ENCODE measurements around the gene MYCT1. TPM values are rescaled to one million over a fixed set of nuclear protein-coding genes. Genes with fewer than 3 reads are reported as not detected.

Gene MYCT1
- polyA plus RNA-seq, 1 donor (not counting 4 experiments of a cell fraction or from before 2014, with no cell fraction given) = 0.05 TPM

DNA sequence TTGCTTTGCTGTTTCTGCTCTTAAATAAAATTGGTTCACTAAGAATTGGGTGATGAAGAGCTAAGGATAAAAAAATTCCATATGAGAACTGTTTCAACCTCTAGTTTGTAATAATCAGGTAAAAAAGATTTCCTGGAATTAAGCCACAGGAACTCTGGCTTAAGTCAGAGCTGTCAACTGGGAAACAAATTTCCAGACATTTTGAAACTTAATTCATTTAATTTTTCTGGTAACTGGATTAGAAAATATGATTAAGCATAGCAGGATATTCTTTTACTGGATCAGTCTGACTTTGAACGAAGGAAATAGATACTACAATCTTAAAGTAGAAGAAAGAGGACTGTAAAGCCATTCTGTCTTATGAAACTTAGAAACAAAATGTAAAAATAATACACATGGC, 51.6 kb downstream of the MYCT1 start:
- Histone ChIP-seq H3K9me3 (ENCODE audit: control insufficient read depth, low read depth, low read length) (no peaks in the 10 kb centered on the region), H2AFZ (ENCODE audit: control insufficient read depth, low read length) (no peak overlapping the region), H3K4me3 (ENCODE audit: control insufficient read depth in 2 of 3, extremely low read depth in 1 of 3, insufficient read depth in 2 of 3, low read depth in 1 of 3, low read length in 3 of 3) (no peak overlapping the region), H3K79me2 (ENCODE audit: control insufficient read depth, insufficient read depth, low read length) (no peaks in the 10 kb centered on the region), H3K9ac (ENCODE audit: control insufficient read depth, extremely low read depth, insufficient read depth, low read length) (no peak overlapping the region), H3K27me3 (ENCODE audit: control insufficient read depth, extremely low read depth, insufficient read depth, low read length) (no peaks in the 10 kb centered on the region), H3K4me2 (ENCODE audit: control insufficient read depth, extremely low read depth, insufficient read depth, low read depth, low read length) (no peak overlapping the region), H3K27ac (ENCODE audit: control insufficient read depth, insufficient read depth, low read length) (no peak overlapping the region), H3K4me1 (ENCODE audit: control insufficient read depth, extremely low read depth, insufficient read depth, low read length) (no peaks in the 10 kb centered on the region), H3K9me1 (ENCODE audit: control insufficient read depth, extremely low read depth, insufficient read depth, low read length) (no peaks in the 10 kb centered on the region), H3K36me3 (ENCODE audit: control insufficient read depth in 2 of 2, extremely low read depth in 1 of 2, insufficient read depth in 2 of 2, low read length in 2 of 2) (no peaks in the 10 kb centered on the region), H4K20me1 (ENCODE audit: control insufficient read depth, extremely low read depth, insufficient read depth, low read length) (no peaks in the 10 kb centered on the region)
- FAIRE-seq = no peak
- no peak for DNase-seq (ENCODE audit: low read depth, low spot score)
- TF ChIP-seq, protein P1, sequence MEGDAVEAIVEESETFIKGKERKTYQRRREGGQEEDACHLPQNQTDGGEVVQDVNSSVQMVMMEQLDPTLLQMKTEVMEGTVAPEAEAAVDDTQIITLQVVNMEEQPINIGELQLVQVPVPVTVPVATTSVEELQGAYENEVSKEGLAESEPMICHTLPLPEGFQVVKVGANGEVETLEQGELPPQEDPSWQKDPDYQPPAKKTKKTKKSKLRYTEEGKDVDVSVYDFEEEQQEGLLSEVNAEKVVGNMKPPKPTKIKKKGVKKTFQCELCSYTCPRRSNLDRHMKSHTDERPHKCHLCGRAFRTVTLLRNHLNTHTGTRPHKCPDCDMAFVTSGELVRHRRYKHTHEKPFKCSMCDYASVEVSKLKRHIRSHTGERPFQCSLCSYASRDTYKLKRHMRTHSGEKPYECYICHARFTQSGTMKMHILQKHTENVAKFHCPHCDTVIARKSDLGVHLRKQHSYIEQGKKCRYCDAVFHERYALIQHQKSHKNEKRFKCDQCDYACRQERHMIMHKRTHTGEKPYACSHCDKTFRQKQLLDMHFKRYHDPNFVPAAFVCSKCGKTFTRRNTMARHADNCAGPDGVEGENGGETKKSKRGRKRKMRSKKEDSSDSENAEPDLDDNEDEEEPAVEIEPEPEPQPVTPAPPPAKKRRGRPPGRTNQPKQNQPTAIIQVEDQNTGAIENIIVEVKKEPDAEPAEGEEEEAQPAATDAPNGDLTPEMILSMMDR (optimal IDR thresholded peaks at IDR 0.05 in 1 of 3, IDR thresholded peaks at IDR 0.05 in 1 of 3, conservative IDR thresholded peaks at IDR 0.05 in 1 of 3; ENCODE audit: extremely low read depth in 1 of 3, insufficient read depth in 2 of 3, low read length in 3 of 3) = no peak
- no peak for TF ChIP-seq EZH2 (IDR thresholded peaks at IDR 0.05; ENCODE audit: low read length)
- dilution Hi-C loops (cut with MboI; ENCODE audit: extremely low pct_ligation_motif_present, low sequenced_read_pairs) = no loop called here

DNA sequence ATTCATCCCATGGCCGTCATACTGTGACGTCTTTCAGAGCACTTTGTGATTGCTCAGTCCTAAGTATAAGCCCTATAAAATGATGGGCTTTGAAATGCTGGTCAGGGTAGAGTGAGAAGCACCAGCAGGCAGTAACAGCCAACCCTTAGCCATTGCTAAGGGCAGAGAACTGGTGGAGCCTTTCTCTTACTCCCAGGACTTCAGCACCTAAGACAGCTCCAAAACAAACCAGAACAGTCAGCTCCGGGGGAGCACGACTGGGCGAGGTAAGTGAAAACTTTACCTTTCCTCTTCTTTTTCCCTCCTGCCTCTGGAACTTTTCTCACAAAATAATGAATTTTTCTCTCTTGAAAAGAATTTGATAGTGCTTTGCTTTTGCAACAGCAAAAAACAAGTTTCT, 53.0 kb downstream of the MYCT1 start, which contains the start of gene VIP:
Gene VIP (plus strand): TSS at position 104 of the 400 bp plus-strand sequence. CDS start 1,381 bp downstream, outside the sequence.
- no peak within 1 kb of the TSS for H2AFZ ChIP-seq (ENCODE audit: control insufficient read depth, low read length)
- DNase-seq (ENCODE audit: low read depth, low spot score) (no peak), FAIRE-seq (no peak)
- no peak within 1 kb of the TSS for H3K9ac ChIP-seq (ENCODE audit: control insufficient read depth, extremely low read depth, insufficient read depth, low read length)
- no peaks in the 10 kb centered on the region for H4K20me1 ChIP-seq (ENCODE audit: control insufficient read depth, extremely low read depth, insufficient read depth, low read length)
- no peaks in the 10 kb centered on the region for H3K27me3 ChIP-seq (ENCODE audit: control insufficient read depth, extremely low read depth, insufficient read depth, low read length)
- TF ChIP-seq, protein P1 (optimal IDR thresholded peaks at IDR 0.05 in 1 of 3, IDR thresholded peaks at IDR 0.05 in 1 of 3, conservative IDR thresholded peaks at IDR 0.05 in 1 of 3; ENCODE audit: extremely low read depth in 1 of 3, insufficient read depth in 2 of 3, low read length in 3 of 3) = no peak
- no peak for TF ChIP-seq EZH2 (IDR thresholded peaks at IDR 0.05; ENCODE audit: low read length)
- no peaks in the 10 kb centered on the region for H3K36me3 ChIP-seq (ENCODE audit: control insufficient read depth in 2 of 2, extremely low read depth in 1 of 2, insufficient read depth in 2 of 2, low read length in 2 of 2)
- no peak within 1 kb of the TSS for H3K4me2 ChIP-seq (ENCODE audit: control insufficient read depth, extremely low read depth, insufficient read depth, low read depth, low read length)
- H3K4me3 ChIP-seq (ENCODE audit: control insufficient read depth in 2 of 3, extremely low read depth in 1 of 3, insufficient read depth in 2 of 3, low read depth in 1 of 3, low read length in 3 of 3) = no peak within 1 kb of the TSS
- dilution Hi-C loops (cut with MboI; ENCODE audit: extremely low pct_ligation_motif_present, low sequenced_read_pairs) = no loop called here
- no peaks in the 10 kb centered on the region for H3K4me1 ChIP-seq (ENCODE audit: control insufficient read depth, extremely low read depth, insufficient read depth, low read length)
- no peaks in the 10 kb centered on the region for H3K79me2 ChIP-seq (ENCODE audit: control insufficient read depth, insufficient read depth, low read length)
- no peak within 1 kb of the TSS for H3K27ac ChIP-seq (ENCODE audit: control insufficient read depth, insufficient read depth, low read length)
- H3K9me3 ChIP-seq (ENCODE audit: control insufficient read depth, low read depth, low read length) = no peaks in the 10 kb centered on the region
- H3K9me1 ChIP-seq (ENCODE audit: control insufficient read depth, extremely low read depth, insufficient read depth, low read length) = no peaks in the 10 kb centered on the region
